ENCODE measurements around the gene HVCN1. TPM values are rescaled to one million over a fixed set of nuclear protein-coding genes. Genes with fewer than 3 reads are reported as not detected.

HVCN1 gene
- total and polyA plus RNA-seq, 2 of the 13 experiments (the other 11 are each of a cell fraction or from before 2014, with no cell fraction given), result 0.49 to 1.3 TPM

DNA sequence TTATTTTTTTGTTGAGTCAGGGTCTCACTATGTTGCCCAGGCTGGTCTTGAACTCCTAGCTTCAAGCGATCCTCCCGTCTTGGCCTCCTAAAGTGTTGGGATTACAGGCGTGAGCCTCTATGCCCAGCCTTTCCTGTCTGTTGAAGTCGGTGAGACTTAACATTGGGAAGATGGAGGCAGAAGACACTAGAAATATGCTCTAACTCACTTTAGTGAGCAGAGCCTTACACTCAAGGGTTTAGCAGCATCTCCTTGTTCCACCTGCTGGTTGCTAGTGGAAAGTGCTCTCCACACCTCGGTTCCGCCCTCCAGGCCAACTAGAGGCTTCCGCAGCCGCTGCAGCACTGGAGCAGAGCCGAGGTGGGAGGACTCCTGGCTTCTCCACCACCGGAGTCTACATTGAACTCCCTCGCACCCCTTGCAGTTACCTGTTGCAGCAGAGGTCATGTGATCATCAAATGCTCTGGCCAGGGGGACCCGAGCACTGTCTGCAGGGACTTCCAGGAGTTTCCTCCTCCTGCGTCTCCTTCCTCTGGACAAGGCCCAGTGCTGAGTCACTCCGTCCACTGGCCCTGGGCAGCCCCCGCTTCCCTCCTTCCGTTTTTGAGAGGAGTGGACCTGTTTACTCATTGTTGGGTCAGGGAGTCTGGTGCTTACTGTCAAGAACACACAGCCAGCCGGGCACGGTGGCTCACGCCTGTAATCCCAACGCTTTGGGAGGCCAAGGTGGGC lies 9.4 kb upstream of the HVCN1 start (continued):
- TF ChIP-seq, protein P1, sequence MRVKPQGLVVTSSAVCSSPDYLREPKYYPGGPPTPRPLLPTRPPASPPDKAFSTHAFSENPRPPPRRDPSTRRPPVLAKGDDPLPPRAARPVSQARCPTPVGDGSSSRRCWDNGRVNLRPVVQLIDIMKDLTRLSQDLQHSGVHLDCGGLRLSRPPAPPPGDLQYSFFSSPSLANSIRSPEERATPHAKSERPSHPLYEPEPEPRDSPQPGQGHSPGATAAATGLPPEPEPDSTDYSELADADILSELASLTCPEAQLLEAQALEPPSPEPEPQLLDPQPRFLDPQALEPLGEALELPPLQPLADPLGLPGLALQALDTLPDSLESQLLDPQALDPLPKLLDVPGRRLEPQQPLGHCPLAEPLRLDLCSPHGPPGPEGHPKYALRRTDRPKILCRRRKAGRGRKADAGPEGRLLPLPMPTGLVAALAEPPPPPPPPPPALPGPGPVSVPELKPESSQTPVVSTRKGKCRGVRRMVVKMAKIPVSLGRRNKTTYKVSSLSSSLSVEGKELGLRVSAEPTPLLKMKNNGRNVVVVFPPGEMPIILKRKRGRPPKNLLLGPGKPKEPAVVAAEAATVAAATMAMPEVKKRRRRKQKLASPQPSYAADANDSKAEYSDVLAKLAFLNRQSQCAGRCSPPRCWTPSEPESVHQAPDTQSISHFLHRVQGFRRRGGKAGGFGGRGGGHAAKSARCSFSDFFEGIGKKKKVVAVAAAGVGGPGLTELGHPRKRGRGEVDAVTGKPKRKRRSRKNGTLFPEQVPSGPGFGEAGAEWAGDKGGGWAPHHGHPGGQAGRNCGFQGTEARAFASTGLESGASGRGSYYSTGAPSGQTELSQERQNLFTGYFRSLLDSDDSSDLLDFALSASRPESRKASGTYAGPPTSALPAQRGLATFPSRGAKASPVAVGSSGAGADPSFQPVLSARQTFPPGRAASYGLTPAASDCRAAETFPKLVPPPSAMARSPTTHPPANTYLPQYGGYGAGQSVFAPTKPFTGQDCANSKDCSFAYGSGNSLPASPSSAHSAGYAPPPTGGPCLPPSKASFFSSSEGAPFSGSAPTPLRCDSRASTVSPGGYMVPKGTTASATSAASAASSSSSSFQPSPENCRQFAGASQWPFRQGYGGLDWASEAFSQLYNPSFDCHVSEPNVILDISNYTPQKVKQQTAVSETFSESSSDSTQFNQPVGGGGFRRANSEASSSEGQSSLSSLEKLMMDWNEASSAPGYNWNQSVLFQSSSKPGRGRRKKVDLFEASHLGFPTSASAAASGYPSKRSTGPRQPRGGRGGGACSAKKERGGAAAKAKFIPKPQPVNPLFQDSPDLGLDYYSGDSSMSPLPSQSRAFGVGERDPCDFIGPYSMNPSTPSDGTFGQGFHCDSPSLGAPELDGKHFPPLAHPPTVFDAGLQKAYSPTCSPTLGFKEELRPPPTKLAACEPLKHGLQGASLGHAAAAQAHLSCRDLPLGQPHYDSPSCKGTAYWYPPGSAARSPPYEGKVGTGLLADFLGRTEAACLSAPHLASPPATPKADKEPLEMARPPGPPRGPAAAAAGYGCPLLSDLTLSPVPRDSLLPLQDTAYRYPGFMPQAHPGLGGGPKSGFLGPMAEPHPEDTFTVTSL (CRISPR knock-in tag; IDR thresholded peaks at IDR 0.05; ENCODE audit: borderline replicate concordance), result 0 out of 2 replicates have a peak, but pooled peaks have one; percentile 43
- TF ChIP-seq RAD51 (IDR thresholded peaks at IDR 0.05; ENCODE audit: borderline replicate concordance) (no peak; the same call in 1 of the 2 replicates), LCORL (IDR thresholded peaks at IDR 0.05) (no peak), LCORL (CRISPR knock-in tag; IDR thresholded peaks at IDR 0.05) (0 out of 2 replicates have a peak, but pooled peaks have one; percentile 37), RXRB (CRISPR knock-in tag; IDR thresholded peaks at IDR 0.05; ENCODE audit: borderline replicate concordance) (peak; percentile 38), FOXA1 (IDR thresholded peaks at IDR 0.05) (no peak), FOXA1 (CRISPR knock-in tag; IDR thresholded peaks at IDR 0.05) (0 out of 2 replicates have a peak, but pooled peaks have one; percentile 9), SP2 (CRISPR knock-in tag; IDR thresholded peaks at IDR 0.05) (no peak), CHD2 (IDR thresholded peaks at IDR 0.05; ENCODE audit: low read depth, low read length) (no peak), ZNF674 (CRISPR knock-in tag; IDR thresholded peaks at IDR 0.05; ENCODE audit: low read depth) (no peak), SRF (IDR thresholded peaks at IDR 0.05; ENCODE audit: low read depth, low read length) (0 out of 2 replicates have a peak, but pooled peaks have one; percentile 11)
- TF ChIP-seq, protein P2, sequence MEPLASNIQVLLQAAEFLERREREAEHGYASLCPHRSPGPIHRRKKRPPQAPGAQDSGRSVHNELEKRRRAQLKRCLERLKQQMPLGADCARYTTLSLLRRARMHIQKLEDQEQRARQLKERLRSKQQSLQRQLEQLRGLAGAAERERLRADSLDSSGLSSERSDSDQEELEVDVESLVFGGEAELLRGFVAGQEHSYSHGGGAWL (CRISPR knock-in tag; IDR thresholded peaks at IDR 0.05), result peak; percentile 56; the same call in 1 of the 2 replicates
- TF ChIP-seq, protein P3, sequence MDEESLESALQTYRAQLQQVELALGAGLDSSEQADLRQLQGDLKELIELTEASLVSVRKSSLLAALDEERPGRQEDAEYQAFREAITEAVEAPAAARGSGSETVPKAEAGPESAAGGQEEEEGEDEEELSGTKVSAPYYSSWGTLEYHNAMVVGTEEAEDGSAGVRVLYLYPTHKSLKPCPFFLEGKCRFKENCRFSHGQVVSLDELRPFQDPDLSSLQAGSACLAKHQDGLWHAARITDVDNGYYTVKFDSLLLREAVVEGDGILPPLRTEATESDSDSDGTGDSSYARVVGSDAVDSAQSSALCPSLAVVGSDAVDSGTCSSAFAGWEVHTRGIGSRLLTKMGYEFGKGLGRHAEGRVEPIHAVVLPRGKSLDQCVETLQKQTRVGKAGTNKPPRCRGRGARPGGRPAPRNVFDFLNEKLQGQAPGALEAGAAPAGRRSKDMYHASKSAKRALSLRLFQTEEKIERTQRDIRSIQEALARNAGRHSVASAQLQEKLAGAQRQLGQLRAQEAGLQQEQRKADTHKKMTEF (CRISPR knock-in tag; IDR thresholded peaks at IDR 0.05), result peak; percentile 62
- TF ChIP-seq, protein P4, sequence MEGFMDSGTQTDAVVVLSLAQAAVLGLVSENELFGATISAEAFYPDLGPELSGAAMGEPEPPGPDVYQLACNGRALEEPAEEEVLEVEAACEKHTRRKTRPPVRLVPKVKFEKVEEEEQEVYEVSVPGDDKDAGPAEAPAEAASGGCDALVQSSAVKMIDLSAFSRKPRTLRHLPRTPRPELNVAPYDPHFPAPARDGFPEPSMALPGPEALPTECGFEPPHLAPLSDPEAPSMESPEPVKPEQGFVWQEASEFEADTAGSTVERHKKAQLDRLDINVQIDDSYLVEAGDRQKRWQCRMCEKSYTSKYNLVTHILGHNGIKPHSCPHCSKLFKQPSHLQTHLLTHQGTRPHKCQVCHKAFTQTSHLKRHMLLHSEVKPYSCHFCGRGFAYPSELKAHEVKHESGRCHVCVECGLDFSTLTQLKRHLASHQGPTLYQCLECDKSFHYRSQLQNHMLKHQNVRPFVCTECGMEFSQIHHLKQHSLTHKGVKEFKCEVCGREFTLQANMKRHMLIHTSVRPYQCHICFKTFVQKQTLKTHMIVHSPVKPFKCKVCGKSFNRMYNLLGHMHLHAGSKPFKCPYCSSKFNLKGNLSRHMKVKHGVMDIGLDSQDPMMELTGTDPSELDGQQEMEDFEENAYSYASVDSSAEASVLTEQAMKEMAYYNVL (CRISPR knock-in tag; IDR thresholded peaks at IDR 0.05; ENCODE audit: borderline replicate concordance), result no peak
- TF ChIP-seq, protein P5, sequence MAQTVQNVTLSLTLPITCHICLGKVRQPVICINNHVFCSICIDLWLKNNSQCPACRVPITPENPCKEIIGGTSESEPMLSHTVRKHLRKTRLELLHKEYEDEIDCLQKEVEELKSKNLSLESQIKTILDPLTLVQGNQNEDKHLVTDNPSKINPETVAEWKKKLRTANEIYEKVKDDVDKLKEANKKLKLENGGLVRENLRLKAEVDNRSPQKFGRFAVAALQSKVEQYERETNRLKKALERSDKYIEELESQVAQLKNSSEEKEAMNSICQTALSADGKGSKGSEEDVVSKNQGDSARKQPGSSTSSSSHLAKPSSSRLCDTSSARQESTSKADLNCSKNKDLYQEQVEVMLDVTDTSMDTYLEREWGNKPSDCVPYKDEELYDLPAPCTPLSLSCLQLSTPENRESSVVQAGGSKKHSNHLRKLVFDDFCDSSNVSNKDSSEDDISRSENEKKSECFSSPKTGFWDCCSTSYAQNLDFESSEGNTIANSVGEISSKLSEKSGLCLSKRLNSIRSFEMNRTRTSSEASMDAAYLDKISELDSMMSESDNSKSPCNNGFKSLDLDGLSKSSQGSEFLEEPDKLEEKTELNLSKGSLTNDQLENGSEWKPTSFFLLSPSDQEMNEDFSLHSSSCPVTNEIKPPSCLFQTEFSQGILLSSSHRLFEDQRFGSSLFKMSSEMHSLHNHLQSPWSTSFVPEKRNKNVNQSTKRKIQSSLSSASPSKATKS (CRISPR knock-in tag; IDR thresholded peaks at IDR 0.05), result no peak
- TF ChIP-seq, protein P6, sequence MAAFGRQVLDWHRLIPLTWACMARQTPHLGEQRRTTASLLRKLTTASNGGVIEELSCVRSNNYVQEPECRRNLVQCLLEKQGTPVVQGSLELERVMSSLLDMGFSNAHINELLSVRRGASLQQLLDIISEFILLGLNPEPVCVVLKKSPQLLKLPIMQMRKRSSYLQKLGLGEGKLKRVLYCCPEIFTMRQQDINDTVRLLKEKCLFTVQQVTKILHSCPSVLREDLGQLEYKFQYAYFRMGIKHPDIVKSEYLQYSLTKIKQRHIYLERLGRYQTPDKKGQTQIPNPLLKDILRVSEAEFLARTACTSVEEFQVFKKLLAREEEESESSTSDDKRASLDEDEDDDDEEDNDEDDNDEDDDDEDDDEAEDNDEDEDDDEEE (CRISPR knock-in tag; IDR thresholded peaks at IDR 0.05), result 0 out of 2 replicates have a peak, but pooled peaks have one; percentile 89
